ENCODE measurements around the gene TRIM6. TPM values are rescaled to one million over a fixed set of nuclear protein-coding genes. Genes with fewer than 3 reads are reported as not detected.
"Not testable (repeated sequence)": the region's sequence is repeated elsewhere in the genome, so short reads cannot be mapped to it uniquely, and the experiment has no call there.

Gene TRIM6
- total and polyA plus RNA-seq, 8 donors: 0.87 to 10.3 (median 1.8) TPM; not detected in 2

DNA sequence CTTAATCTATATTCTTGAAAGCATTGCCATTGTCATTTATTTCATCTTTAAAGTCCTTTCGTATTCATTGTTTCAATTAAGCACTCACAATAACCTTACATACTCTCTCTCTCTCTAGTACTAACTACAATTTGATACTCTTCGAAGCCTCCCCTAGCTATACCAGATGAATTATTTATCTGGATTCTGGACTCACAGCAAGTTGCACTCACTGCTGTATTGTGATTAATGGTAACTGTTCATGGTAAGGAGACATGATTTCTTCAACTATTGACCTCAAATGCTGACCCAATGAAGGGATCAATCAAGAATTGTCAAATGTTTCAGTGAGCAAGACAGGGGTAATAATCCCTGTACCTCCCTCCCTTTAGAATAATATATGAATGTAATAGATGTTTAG is 21.8 kb upstream of the TRIM6 start:
- no peak for DNase-seq
- no peaks in the 10 kb centered on the region for H3K36me3 ChIP-seq
- no peaks in the 10 kb centered on the region for H3K9me3 ChIP-seq
- intact Hi-C loops (cut with DNase I; ENCODE audit: low total_unique reads): no loop called here
- 85 to 92% (median 91%) methylated on average over 2 of the region's 2 CpGs for WGBS, 5 donors
- H3K27ac ChIP-seq: no peak overlapping the region
- no peak overlapping the region for H3K4me3 ChIP-seq
- H3K27me3 ChIP-seq: no peaks in the 10 kb centered on the region
- no peaks in the 10 kb centered on the region for H3K4me1 ChIP-seq
- TF ChIP-seq CTCF (IDR thresholded peaks at IDR 0.05) (no peak), EP300 (IDR thresholded peaks at IDR 0.05) (no peak), POLR2AphosphoS5 (IDR thresholded peaks at IDR 0.05) (no peak), POLR2A (IDR thresholded peaks at IDR 0.05) (no peak)

DNA sequence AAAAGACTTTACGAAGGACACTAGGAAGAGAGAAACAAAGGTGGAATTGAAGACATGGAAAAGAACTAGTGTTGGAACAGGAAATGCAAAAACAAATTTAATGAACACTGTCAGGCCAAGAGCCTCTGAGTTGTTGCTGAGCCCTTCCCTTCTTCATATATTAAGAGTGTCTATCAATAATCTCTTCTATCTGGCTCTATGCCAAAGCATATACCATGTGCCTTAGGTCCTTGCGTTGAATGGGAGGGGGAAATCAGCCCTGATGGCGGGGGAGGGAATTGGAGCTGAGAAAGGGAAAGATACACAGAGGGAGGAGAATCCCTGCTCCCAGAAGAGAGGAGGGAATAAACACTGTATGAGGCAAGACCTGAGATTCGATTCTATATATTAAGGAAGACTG is 21.3 kb upstream of the TRIM6 start:
- WGBS, 5 donors: 63 to 72% (median 68%) methylated on average over 4 of the region's 4 CpGs
- DNase-seq: no peak
- Histone ChIP-seq H3K27me3 (no peaks in the 10 kb centered on the region), H3K36me3 (no peaks in the 10 kb centered on the region), H3K9me3 (no peaks in the 10 kb centered on the region), H3K4me3 (no peak overlapping the region), H3K4me1 (no peaks in the 10 kb centered on the region), H3K27ac (no peak overlapping the region)
- intact Hi-C loops (cut with DNase I; ENCODE audit: low total_unique reads): no loop called here
- TF ChIP-seq POLR2A (IDR thresholded peaks at IDR 0.05): no peak
- no peak for TF ChIP-seq EP300 (IDR thresholded peaks at IDR 0.05)
- no peak for TF ChIP-seq CTCF (IDR thresholded peaks at IDR 0.05)
- no peak for TF ChIP-seq POLR2AphosphoS5 (IDR thresholded peaks at IDR 0.05)

DNA sequence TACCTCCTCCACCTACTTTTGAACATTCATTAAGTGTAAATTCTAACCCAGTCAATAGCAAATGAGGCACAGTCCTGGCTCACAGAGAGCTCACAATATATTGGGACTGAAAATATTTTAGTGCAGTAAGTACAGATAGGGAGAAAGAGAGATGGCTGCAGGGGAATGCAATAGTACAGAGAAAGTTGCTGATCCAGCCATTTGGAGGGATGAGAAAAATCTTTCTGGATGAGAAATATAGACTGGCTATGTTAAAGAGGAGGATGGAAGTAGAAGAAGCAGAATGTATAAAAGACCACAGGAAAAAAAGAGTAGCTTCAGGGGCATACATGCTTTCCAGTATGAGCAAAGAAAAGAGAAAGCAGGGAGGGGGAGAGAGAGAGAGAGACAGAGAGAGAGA is 19.3 kb upstream of the TRIM6 start:
- Histone ChIP-seq H3K9me3 (no peaks in the 10 kb centered on the region), H3K36me3 (no peaks in the 10 kb centered on the region), H3K27me3 (no peaks in the 10 kb centered on the region), H3K27ac (no peak overlapping the region), H3K4me1 (no peaks in the 10 kb centered on the region), H3K4me3 (no peak overlapping the region)
- no peak for DNase-seq
- TF ChIP-seq CTCF (IDR thresholded peaks at IDR 0.05) (no peak), EP300 (IDR thresholded peaks at IDR 0.05) (no peak), POLR2A (IDR thresholded peaks at IDR 0.05) (no peak), POLR2AphosphoS5 (IDR thresholded peaks at IDR 0.05) (no peak)
- intact Hi-C loops (cut with DNase I; ENCODE audit: low total_unique reads): no loop called here

- Histone ChIP-seq H3K36me3 (no peaks in the 10 kb centered on the region), H3K4me3 (no peak within 1 kb of the TSS), H3K9me3 (no peaks in the 10 kb centered on the region), H3K4me1 (no peaks in the 10 kb centered on the region), H3K27me3 (no peaks in the 10 kb centered on the region), H3K27ac (no peak within 1 kb of the TSS)
- intact Hi-C loops (cut with DNase I; ENCODE audit: low total_unique reads): no loop called here
- 88 to 96% (median 91%) methylated on average over 8 of the region's 8 CpGs for WGBS, 5 donors
- DNase-seq: no peak
- no peak for TF ChIP-seq POLR2A (IDR thresholded peaks at IDR 0.05)
These were observed 15.9 kb upstream of the TRIM6 start, which contains the start of gene OR52B6 for GRCh38 chr11:5580577-5580976. TSS of gene OR52B6 (plus strand) at chr11:5580877. CDS start at chr11:5580877, 0 bp downstream.

GRCh38 chr11:5581014-5581413 is 15.4 kb upstream of the TRIM6 start:
- intact Hi-C loops (cut with DNase I; ENCODE audit: low total_unique reads): no loop called here
- Histone ChIP-seq H3K9me3 (no peaks in the 10 kb centered on the region), H3K4me1 (no peaks in the 10 kb centered on the region), H3K27ac (no peak overlapping the region), H3K27me3 (no peaks in the 10 kb centered on the region), H3K4me3 (no peak overlapping the region), H3K36me3 (no peaks in the 10 kb centered on the region)
- DNase-seq: no peak
- TF ChIP-seq EP300 (IDR thresholded peaks at IDR 0.05) (no peak), POLR2AphosphoS5 (IDR thresholded peaks at IDR 0.05) (no peak), CTCF (IDR thresholded peaks at IDR 0.05) (no peak), POLR2A (IDR thresholded peaks at IDR 0.05) (no peak)
- WGBS, 5 donors: 82 to 89% (median 86%) methylated on average over 4 of the region's 4 CpGs

DNA sequence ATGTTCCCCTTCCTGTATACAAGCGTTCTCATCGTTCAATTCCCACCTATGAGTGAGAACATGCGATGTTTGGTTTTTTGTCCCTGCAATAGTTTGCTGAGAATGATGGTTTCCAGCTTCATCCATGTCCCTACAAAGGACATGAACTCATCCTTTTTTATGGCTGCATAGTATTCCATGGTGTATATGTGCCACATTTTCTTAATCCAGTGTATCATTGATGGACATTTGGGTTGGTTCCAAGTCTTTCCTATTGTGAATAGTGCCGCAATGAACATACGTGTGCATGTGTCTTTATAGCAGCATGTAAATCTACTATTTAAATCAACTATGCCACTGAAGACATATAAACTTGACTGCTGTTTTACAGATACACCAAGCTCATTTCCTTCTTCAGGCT is 12.0 kb upstream of the TRIM6 start:
- H3K36me3 ChIP-seq; H3K27me3 ChIP-seq; H3K4me1 ChIP-seq; DNase-seq; H3K27ac ChIP-seq; H3K4me3 ChIP-seq; H3K9me3 ChIP-seq; intact Hi-C loops (cut with DNase I; ENCODE audit: low total_unique reads): not testable (repeated sequence)
- WGBS, 5 donors: 64 to 92% (median 89%) methylated on average over 5 of the region's 5 CpGs

- H3K27me3 ChIP-seq; H3K4me1 ChIP-seq; DNase-seq; intact Hi-C loops (cut with DNase I; ENCODE audit: low total_unique reads); H3K4me3 ChIP-seq; H3K9me3 ChIP-seq; H3K36me3 ChIP-seq; H3K27ac ChIP-seq: not testable (repeated sequence)
- WGBS, 5 donors: 97 to 98% (median 97%) methylated on average over 8 to 31 of the region's 31 CpGs
These were observed 6.5 kb upstream of the TRIM6 start for GRCh38 chr11:5589906-5590305.

Data from stomach (tissue), 9 donors.